ENCODE results near the gene OR2T8.

Gene OR2T8

DNA sequence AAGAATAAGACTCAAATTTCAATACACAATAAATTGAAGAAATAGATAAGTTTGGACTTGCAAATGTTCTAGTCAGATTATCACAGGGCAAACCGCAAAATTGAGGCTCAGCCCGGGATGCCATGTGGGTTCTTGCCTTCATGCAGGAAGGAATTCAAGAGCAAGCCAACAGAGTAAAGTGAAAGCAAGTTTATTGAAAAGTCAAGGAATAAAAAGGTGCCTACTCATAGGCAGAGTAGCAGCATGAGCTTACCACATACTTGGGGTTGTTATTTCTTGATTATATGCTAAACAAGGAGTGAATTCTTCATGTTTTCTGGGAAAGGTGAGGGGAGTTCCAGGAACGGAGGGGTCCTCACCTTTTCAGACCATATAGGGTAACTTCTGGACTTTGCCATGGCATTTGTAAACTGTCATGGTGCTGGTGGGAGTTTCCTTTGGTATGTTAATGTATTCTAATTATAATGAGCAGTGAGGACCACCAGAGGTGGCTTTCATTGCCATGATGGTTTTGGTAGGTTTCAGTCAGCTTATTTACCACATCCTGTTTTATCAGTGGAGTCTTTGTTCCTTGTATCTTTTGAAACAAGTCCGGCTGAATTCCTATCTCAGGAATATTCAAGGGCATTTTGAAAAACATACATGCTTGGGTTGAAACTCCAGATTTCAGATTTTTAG is 43.0 kb downstream of the OR2T8 start:
- DNase-seq (ENCODE audit: low spot score), result no peak

- no peak for DNase-seq (ENCODE audit: low spot score)
Measured at GRCh38 chr1:247964933-247965332, 44.9 kb downstream of the OR2T8 start, which contains the start of gene OR2AK2. Gene OR2AK2, plus strand, starts transcription at chr1:247965233. Its CDS starts 144 bp downstream, at chr1:247965377.

GRCh38 chr1:247966532-247967204 is 46.6 kb downstream of the OR2T8 start:
- DNase-seq (ENCODE audit: low spot score), result no peak
